ENCODE measurements around the gene CDC42SE2.

DNA sequence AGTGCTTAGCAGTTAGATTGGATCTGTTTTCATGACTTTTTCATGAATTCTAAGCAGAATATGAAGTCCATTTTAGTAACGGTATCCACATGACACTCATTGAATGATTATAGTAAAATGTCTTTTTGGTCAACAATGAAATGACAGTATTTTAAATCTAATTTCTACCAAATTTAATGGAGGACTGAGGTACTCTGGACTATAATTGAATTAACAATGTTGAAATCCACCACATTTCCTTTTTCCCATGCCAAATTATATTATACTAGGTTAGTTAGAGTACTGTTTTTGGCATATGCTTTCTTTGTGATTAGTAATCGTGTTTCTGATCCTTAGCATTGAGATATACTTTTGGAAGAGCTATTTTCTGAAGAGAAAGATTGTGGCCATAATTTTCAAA is 40.6 kb downstream of the CDC42SE2 start:
- TF ChIP-seq, protein P1, sequence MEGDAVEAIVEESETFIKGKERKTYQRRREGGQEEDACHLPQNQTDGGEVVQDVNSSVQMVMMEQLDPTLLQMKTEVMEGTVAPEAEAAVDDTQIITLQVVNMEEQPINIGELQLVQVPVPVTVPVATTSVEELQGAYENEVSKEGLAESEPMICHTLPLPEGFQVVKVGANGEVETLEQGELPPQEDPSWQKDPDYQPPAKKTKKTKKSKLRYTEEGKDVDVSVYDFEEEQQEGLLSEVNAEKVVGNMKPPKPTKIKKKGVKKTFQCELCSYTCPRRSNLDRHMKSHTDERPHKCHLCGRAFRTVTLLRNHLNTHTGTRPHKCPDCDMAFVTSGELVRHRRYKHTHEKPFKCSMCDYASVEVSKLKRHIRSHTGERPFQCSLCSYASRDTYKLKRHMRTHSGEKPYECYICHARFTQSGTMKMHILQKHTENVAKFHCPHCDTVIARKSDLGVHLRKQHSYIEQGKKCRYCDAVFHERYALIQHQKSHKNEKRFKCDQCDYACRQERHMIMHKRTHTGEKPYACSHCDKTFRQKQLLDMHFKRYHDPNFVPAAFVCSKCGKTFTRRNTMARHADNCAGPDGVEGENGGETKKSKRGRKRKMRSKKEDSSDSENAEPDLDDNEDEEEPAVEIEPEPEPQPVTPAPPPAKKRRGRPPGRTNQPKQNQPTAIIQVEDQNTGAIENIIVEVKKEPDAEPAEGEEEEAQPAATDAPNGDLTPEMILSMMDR (IDR thresholded peaks at IDR 0.05; ENCODE audit: low read depth, low read length) = no peak
- no peak for TF ChIP-seq EZH2phosphoT487 (IDR thresholded peaks at IDR 0.05; ENCODE audit: low read depth)
